ENCODE measurements around the gene AKAP8. TPM values are rescaled to one million over a fixed set of nuclear protein-coding genes. Genes with fewer than 3 reads are reported as not detected.

Gene AKAP8
- total and polyA plus RNA-seq, 2 experiments from 2014 or later = 22.4 to 36.5 TPM

DNA sequence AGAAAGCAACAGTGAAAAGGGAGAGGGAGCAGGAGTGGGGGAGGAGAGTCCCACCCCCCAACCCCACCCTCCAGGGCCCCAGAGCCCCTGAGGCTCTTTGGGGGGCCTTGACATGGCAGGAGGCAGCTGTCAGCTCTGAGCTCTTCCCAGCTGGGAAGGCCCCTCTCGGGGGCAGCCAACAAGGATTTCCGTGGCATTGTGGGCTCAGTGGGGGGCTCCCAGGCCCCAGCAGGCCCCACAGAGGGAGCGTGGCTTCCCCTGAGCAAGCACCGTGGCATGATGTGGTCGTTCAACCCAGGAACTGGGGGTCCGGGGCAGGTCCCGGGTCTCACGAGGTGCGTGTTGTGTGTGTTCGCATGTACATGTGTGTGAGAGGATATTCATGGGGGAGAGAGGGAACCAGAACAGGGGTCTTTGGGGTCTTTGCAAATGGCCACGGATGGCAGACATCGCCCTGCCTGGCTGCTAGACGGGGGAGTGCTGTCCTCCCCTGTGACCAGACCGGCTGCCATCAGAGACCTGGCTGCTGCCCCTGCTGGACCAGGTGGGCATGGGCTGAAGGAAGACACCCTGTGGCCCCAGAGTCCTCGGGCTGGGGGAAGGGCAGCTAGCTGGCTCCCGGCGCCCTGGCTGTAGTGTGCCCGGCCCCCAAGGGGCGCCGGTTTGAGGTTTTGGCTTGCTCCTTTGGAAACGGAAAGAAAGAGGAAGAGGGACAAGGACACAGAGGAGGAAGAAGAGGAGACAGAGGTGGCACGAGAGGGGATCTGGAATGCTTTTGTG, 42.9 kb upstream of the AKAP8 start:
- ATAC-seq (no peak), DNase-seq (ENCODE audit: low spot score) (no peak)
- Mint-ChIP-seq H3K27me3 (ENCODE audit: insufficient read depth, low read depth, poor library complexity) (peaks cover 11% of the 10 kb centered on the region), H3K4me3 (no peak overlapping the region), H3K36me3 (ENCODE audit: low read depth) (peaks cover 36% of the 10 kb centered on the region), H3K4me1 (peaks cover 5% of the 10 kb centered on the region), H3K9me3 (no peaks in the 10 kb centered on the region; the same call in 2 of the 3 replicates), H3K27ac (no peak overlapping the region)
- Histone ChIP-seq H3F3A (replicated peaks; ENCODE audit: low read depth) (peaks cover 14% of the 10 kb centered on the region), H3K4me2 (no peak overlapping the region), H3K9me2 (ENCODE audit: insufficient read depth) (no peaks in the 10 kb centered on the region), H3K36me3 (ENCODE audit: insufficient read depth) (no peaks in the 10 kb centered on the region), H3K79me2 (replicated peaks; ENCODE audit: insufficient read depth) (peaks cover 11% of the 10 kb centered on the region), H3K27me3 (ENCODE audit: insufficient read depth) (no peaks in the 10 kb centered on the region), H2AFZ (no peak overlapping the region), H3K4me3 (no peak overlapping the region), H3K27ac (ENCODE audit: low read depth) (no peak overlapping the region), H3K4me1 (ENCODE audit: insufficient read depth) (peaks cover 4% of the 10 kb centered on the region; the same call in 1 of the 2 replicates), H4K20me1 (replicated peaks; ENCODE audit: insufficient read depth) (peaks cover 8% of the 10 kb centered on the region)
- TF ChIP-seq ZNF114 (CRISPR knock-in tag; IDR thresholded peaks at IDR 0.05) (no peak), EZH2 (IDR thresholded peaks at IDR 0.05; ENCODE audit: low read depth, unreplicated experiment) (no peak), ETS1 (IDR thresholded peaks at IDR 0.05) (no peak), CREB1 (CRISPR knock-in tag; IDR thresholded peaks at IDR 0.05; ENCODE audit: low read depth) (no peak), CTCF (conservative IDR thresholded peaks at IDR 0.05; ENCODE audit: low read depth in 2 of 2) (no peak; a peak in 1 of 4 replicates), JUNB (IDR thresholded peaks at IDR 0.05; ENCODE audit: unreplicated experiment) (no peak), ZNF331 (CRISPR knock-in tag; IDR thresholded peaks at IDR 0.05; ENCODE audit: low read depth) (no peak)
- TF ChIP-seq, protein P1, sequence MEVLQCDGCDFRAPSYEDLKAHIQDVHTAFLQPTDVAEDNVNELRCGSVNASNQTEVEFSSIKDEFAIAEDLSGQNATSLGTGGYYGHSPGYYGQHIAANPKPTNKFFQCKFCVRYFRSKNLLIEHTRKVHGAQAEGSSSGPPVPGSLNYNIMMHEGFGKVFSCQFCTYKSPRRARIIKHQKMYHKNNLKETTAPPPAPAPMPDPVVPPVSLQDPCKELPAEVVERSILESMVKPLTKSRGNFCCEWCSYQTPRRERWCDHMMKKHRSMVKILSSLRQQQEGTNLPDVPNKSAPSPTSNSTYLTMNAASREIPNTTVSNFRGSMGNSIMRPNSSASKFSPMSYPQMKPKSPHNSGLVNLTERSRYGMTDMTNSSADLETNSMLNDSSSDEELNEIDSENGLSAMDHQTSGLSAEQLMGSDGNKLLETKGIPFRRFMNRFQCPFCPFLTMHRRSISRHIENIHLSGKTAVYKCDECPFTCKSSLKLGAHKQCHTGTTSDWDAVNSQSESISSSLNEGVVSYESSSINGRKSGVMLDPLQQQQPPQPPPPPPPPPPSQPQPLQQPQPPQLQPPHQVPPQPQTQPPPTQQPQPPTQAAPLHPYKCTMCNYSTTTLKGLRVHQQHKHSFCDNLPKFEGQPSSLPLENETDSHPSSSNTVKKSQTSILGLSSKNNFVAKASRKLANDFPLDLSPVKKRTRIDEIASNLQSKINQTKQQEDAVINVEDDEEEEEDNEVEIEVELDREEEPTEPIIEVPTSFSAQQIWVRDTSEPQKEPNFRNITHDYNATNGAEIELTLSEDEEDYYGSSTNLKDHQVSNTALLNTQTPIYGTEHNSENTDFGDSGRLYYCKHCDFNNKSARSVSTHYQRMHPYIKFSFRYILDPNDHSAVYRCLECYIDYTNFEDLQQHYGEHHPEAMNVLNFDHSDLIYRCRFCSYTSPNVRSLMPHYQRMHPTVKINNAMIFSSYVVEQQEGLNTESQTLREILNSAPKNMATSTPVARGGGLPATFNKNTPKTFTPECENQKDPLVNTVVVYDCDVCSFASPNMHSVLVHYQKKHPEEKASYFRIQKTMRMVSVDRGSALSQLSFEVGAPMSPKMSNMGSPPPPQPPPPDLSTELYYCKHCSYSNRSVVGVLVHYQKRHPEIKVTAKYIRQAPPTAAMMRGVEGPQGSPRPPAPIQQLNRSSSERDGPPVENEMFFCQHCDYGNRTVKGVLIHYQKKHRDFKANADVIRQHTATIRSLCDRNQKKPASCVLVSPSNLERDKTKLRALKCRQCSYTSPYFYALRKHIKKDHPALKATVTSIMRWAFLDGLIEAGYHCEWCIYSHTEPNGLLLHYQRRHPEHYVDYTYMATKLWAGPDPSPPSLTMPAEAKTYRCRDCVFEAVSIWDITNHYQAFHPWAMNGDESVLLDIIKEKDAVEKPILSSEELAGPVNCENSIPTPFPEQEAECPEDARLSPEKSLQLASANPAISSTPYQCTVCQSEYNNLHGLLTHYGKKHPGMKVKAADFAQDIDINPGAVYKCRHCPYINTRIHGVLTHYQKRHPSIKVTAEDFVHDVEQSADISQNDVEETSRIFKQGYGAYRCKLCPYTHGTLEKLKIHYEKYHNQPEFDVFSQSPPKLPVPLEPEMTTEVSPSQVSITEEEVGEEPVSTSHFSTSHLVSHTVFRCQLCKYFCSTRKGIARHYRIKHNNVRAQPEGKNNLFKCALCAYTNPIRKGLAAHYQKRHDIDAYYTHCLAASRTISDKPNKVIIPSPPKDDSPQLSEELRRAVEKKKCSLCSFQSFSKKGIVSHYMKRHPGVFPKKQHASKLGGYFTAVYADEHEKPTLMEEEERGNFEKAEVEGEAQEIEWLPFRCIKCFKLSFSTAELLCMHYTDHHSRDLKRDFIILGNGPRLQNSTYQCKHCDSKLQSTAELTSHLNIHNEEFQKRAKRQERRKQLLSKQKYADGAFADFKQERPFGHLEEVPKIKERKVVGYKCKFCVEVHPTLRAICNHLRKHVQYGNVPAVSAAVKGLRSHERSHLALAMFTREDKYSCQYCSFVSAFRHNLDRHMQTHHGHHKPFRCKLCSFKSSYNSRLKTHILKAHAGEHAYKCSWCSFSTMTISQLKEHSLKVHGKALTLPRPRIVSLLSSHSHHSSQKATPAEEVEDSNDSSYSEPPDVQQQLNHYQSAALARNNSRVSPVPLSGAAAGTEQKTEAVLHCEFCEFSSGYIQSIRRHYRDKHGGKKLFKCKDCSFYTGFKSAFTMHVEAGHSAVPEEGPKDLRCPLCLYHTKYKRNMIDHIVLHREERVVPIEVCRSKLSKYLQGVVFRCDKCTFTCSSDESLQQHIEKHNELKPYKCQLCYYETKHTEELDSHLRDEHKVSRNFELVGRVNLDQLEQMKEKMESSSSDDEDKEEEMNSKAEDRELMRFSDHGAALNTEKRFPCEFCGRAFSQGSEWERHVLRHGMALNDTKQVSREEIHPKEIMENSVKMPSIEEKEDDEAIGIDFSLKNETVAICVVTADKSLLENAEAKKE (CRISPR knock-in tag; IDR thresholded peaks at IDR 0.05) = no peak

Measured in GM23338 (cell line).